Caco-2 (cell line): ENCODE measurements around the gene DLG3. TPM values are rescaled to one million over a fixed set of nuclear protein-coding genes. Genes with fewer than 3 reads are reported as not detected.

Source experiments
- BruUV-seq: library from RNA; stranded (reverse); fragments of 400-500 nt; replicated peaks from 2 replicates; lab custom pipeline; 2021; lab: Mats Ljungman, UMichigan
- CTCF ChIA-PET: fragments of 300-600 bp; sonication (Branson Sonifier 250); formaldehyde crosslinking; loops from one replicate; lab custom pipeline; 2022; ENCODE audit warnings: antibody characterized with exemption; lab: Charles Lee
- POLR2A ChIA-PET: fragments of 300-600 bp; sonication (Branson Sonifier 250); formaldehyde crosslinking; loops from one replicate; lab custom pipeline; 2022; ENCODE audit warnings: antibody characterized with exemption; lab: Charles Lee
- DNase-seq, 2 experiments: peaks; one replicate each; pipeline versions ENCODE4 v3.0.0 to v3.0.0-alpha.2; 2020 to 2022
- H3K27me3 ChIP-seq: replicated peaks from 2 replicates; pipeline ENCODE4 v1.6.0; 2011; ENCODE audit warnings: low read length; ENCODE audit not compliant: control insufficient read depth, insufficient read depth
- H3K36me3 ChIP-seq: 2 replicates; pipeline ENCODE4 v1.5.1; 2011; ENCODE audit warnings: low read length; ENCODE audit not compliant: control insufficient read depth, insufficient read depth
- H3K4me1 ChIP-seq: fragments of 250-450 bp; sonication (Bioruptor Pico); 2 replicates; pipeline ENCODE4 v1.5.1; 2020; ENCODE audit warnings: mild to moderate bottlenecking
- H3K4me3 ChIP-seq: 2 replicates; pipeline ENCODE4 v1.5.1; 2011; ENCODE audit warnings: low read depth, mild to moderate bottlenecking, control low read depth, low read length
- H3K9me3 ChIP-seq: fragments of 250-450 bp; sonication (Bioruptor Pico); 2 replicates; pipeline ENCODE4 v1.5.1; 2020; ENCODE audit warnings: mild to moderate bottlenecking, moderate library complexity
- H3K27ac Mint-ChIP-seq: one replicate; pipeline ENCODE4 v1.8.0; 2022; ENCODE audit warnings: mixed read lengths; ENCODE audit not compliant: unreplicated experiment
- H3K27me3 Mint-ChIP-seq: one replicate; pipeline ENCODE4 v1.8.0; 2022; ENCODE audit warnings: mixed read lengths; ENCODE audit not compliant: insufficient read depth, unreplicated experiment
- H3K36me3 Mint-ChIP-seq: one replicate; pipeline ENCODE4 v1.8.0; 2022; ENCODE audit warnings: mild to moderate bottlenecking, mixed read lengths; ENCODE audit not compliant: insufficient read depth, unreplicated experiment
- H3K4me1 Mint-ChIP-seq: one replicate; pipeline ENCODE4 v1.8.0; 2022; ENCODE audit warnings: low read depth, mixed read lengths; ENCODE audit not compliant: unreplicated experiment
- H3K4me3 Mint-ChIP-seq: one replicate; pipeline ENCODE4 v1.8.0; 2022; ENCODE audit warnings: mild to moderate bottlenecking, moderate library complexity, mixed read lengths; ENCODE audit not compliant: unreplicated experiment
- H3K9me3 Mint-ChIP-seq: one replicate; pipeline ENCODE4 v1.8.0; 2022; ENCODE audit warnings: mixed read lengths; ENCODE audit not compliant: unreplicated experiment
- CTCF ChIP-seq, 2 experiments: fragments of 200-600 bp in 1 of 2; IDR thresholded peaks; 1 replicate in 1 of 2; 2 replicates in 1 of 2; pipeline versions ENCODE4 v1.5.1 to v1.8.0; 2011 to 2022; ENCODE audit warnings: antibody characterized with exemption in 1 of 2, control low read depth in 1 of 2, inconsistent platforms in 1 of 2, low read depth in 1 of 2, low read length in 1 of 2, mild to moderate bottlenecking in 1 of 2, moderate library complexity in 1 of 2; ENCODE audit not compliant: insufficient read depth in 1 of 2, severe bottlenecking in 1 of 2, unreplicated experiment in 1 of 2
- intact Hi-C: fragments of 100-400 bp; cut with micrococcal nuclease; formaldehyde crosslinking; loops from one replicate; pipeline ENCODE4 v1.10.0; 2022; ENCODE audit not compliant: unreplicated experiment
- total RNA-seq: library from RNA; stranded (reverse); gene quantifications from 2 replicates; pipeline ENCODE4 v1.2.3, GENCODE V29; 2022

The DLG3 gene
- total RNA-seq, 1 experiment from 2014 or later = 58.5 TPM

DNA sequence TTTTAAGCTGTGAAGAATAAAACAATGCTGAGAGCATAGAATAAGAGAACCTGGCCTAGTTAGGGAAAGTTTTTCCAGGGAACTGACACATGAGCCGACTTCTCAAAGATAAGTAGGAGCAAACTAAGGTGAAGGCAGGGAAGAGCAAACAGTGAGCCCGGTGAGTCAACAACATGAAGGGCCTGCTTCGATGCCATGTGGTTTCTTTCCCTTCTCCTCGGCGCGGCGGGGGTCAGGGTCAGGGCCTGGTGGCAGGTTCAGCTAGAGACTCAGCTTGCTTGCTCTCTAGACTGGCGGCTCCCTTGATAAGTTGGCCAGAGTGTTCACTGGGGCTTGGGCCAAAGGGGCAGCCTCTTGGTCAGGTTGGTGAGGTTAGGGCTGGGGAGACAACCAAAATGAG lies 81.1 kb downstream of the DLG3 start:
- POLR2A ChIA-PET = no interaction called here
- Mint-ChIP-seq H3K27ac (peak overlapping the region; percentile 7), H3K4me3 (no peak overlapping the region), H3K27me3 (no peaks in the 10 kb centered on the region), H3K4me1 (peaks cover 22% of the 10 kb centered on the region), H3K9me3 (no peaks in the 10 kb centered on the region), H3K36me3 (no peaks in the 10 kb centered on the region)
- TF ChIP-seq CTCF (IDR thresholded peaks at IDR 0.05; ENCODE audit: insufficient read depth in 1 of 2, low read depth in 1 of 2, low read length in 1 of 2, severe bottlenecking in 1 of 2, unreplicated experiment in 1 of 2) = no peak
- no peak overlapping the region for H3K4me3 ChIP-seq
- H3K27me3 ChIP-seq = no peaks in the 10 kb centered on the region
- intact Hi-C loops = no loop called here
- peaks cover 22% of the 10 kb centered on the region for H3K4me1 ChIP-seq
- CTCF ChIA-PET = interaction anchor here (1.0 kb wide), 1 partner anchor 28 kb away, joined by 6 read pairs; no protein-coding TSS in a partner anchor
- no peaks in the 10 kb centered on the region for H3K36me3 ChIP-seq
- no TSS peak for BruUV-seq
- peak; percentile 55 to 80 for DNase-seq
- no peaks in the 10 kb centered on the region for H3K9me3 ChIP-seq

GRCh38 chrX:70527053-70527452 lies 82.4 kb downstream of the DLG3 start:
- no TSS peak for BruUV-seq
- no peak overlapping the region for H3K4me3 ChIP-seq
- intact Hi-C loops = no loop called here
- Mint-ChIP-seq H3K4me1 (peaks cover 22% of the 10 kb centered on the region), H3K4me3 (peak overlapping the region; percentile 22), H3K9me3 (no peaks in the 10 kb centered on the region), H3K27me3 (no peaks in the 10 kb centered on the region), H3K36me3 (no peaks in the 10 kb centered on the region), H3K27ac (peak overlapping the region; percentile 71)
- ChIA-PET POLR2A (no interaction called here), CTCF (no interaction called here)
- no peak for DNase-seq
- no peaks in the 10 kb centered on the region for H3K27me3 ChIP-seq
- H3K4me1 ChIP-seq = peaks cover 22% of the 10 kb centered on the region
- no peaks in the 10 kb centered on the region for H3K36me3 ChIP-seq
- TF ChIP-seq CTCF (IDR thresholded peaks at IDR 0.05; ENCODE audit: insufficient read depth in 1 of 2, low read depth in 1 of 2, low read length in 1 of 2, severe bottlenecking in 1 of 2, unreplicated experiment in 1 of 2) = no peak
- no peaks in the 10 kb centered on the region for H3K9me3 ChIP-seq

GRCh38 chrX:70527610-70528345 lies 83.1 kb downstream of the DLG3 start:
- Mint-ChIP-seq H3K27me3 (no peaks in the 10 kb centered on the region), H3K4me3 (peak overlapping the region; percentile 22), H3K9me3 (no peaks in the 10 kb centered on the region), H3K36me3 (no peaks in the 10 kb centered on the region), H3K4me1 (peaks cover 22% of the 10 kb centered on the region), H3K27ac (peak overlapping the region; percentile 71)
- Histone ChIP-seq H3K36me3 (no peaks in the 10 kb centered on the region), H3K4me1 (peaks cover 22% of the 10 kb centered on the region), H3K4me3 (no peak overlapping the region), H3K27me3 (no peaks in the 10 kb centered on the region), H3K9me3 (no peaks in the 10 kb centered on the region)
- intact Hi-C loops = no loop called here
- CTCF ChIA-PET = no interaction called here
- no peak for DNase-seq
- POLR2A ChIA-PET = no interaction called here
- no peak for TF ChIP-seq CTCF (IDR thresholded peaks at IDR 0.05; ENCODE audit: insufficient read depth in 1 of 2, low read depth in 1 of 2, low read length in 1 of 2, severe bottlenecking in 1 of 2, unreplicated experiment in 1 of 2)
- no TSS peak for BruUV-seq
